PC-3 (cell line): Measurements from ENCODE around the gene SVIL. TPM values are rescaled to one million over a fixed set of nuclear protein-coding genes. Genes with fewer than 3 reads are reported as not detected.

Experiments
- ATAC-seq: fragments of 200-7000 bp; cut with Tn5 transposase; 2 replicates; pipeline ENCODE4 v1.9.1; 2020; ENCODE audit warnings: mild to moderate bottlenecking, moderate library complexity
- BruUV-seq: library from RNA; stranded (reverse); fragments of 400-500 nt; replicated peaks from 2 replicates; lab custom pipeline; 2021; lab: Mats Ljungman, UMichigan
- CTCF ChIA-PET: fragments of 300-600 bp; sonication (Branson Sonifier 250); formaldehyde crosslinking; loops from one replicate; lab custom pipeline; 2022; ENCODE audit warnings: antibody characterized with exemption; lab: Charles Lee
- POLR2A ChIA-PET: fragments of 300-600 bp; sonication (Branson Sonifier 250); formaldehyde crosslinking; loops from one replicate; lab custom pipeline; 2022; ENCODE audit warnings: antibody characterized with exemption; ENCODE audit not compliant: unreplicated experiment; lab: Charles Lee
- DNase-seq: peaks from one replicate; pipeline ENCODE4 v3.0.0-alpha.2; 2015
- H2AFZ ChIP-seq: fragments of 300-600 bp; sonication (generic); 2 replicates; pipeline ENCODE4 v1.6.0; 2016; ENCODE audit warnings: antibody characterized with exemption, low read length
- H3F3A ChIP-seq: fragments of 300-600 bp; sonication (generic); one replicate; pipeline ENCODE4 v1.6.0; 2017; ENCODE audit warnings: antibody characterized with exemption, low read length, control low read depth, mild to moderate bottlenecking; ENCODE audit not compliant: unreplicated experiment
- H3K27ac ChIP-seq: fragments of 300-600 bp; sonication (generic); 2 replicates; pipeline ENCODE4 v1.5.1; 2016; ENCODE audit warnings: mild to moderate bottlenecking, low read length
- H3K27me3 ChIP-seq: fragments of 300-600 bp; sonication (generic); 2 replicates; pipeline ENCODE4 v1.6.1; 2016; ENCODE audit warnings: low read length, mixed read lengths
- H3K36me3 ChIP-seq: fragments of 300-600 bp; sonication (generic); 2 replicates; pipeline ENCODE4 v1.6.1; 2016; ENCODE audit warnings: low read depth, mixed run types, low read length, mixed read lengths
- H3K4me1 ChIP-seq: fragments of 300-600 bp; sonication (generic); 2 replicates; pipeline ENCODE4 v1.5.1; 2016; ENCODE audit warnings: low read length; ENCODE audit not compliant: insufficient read depth
- H3K4me2 ChIP-seq: fragments of 300-600 bp; sonication (generic); 2 replicates; pipeline ENCODE4 v1.6.0; 2016; ENCODE audit warnings: low read length
- H3K4me3 ChIP-seq: fragments of 300-600 bp; sonication (generic); 2 replicates; pipeline ENCODE4 v1.5.1; 2016; ENCODE audit warnings: mild to moderate bottlenecking, low read length, mixed read lengths
- H3K79me2 ChIP-seq: fragments of 300-600 bp; sonication (generic); 2 replicates; pipeline ENCODE4 v1.6.1; 2017; ENCODE audit warnings: low read length, mixed read lengths
- H3K9ac ChIP-seq: fragments of 300-600 bp; sonication (generic); 2 replicates; pipeline ENCODE4 v1.6.0; 2016; ENCODE audit warnings: mild to moderate bottlenecking, low read length
- H3K9me2 ChIP-seq: fragments of 300-600 bp; sonication (generic); replicated peaks from 2 replicates; pipeline ENCODE4 v1.6.1; 2016; ENCODE audit warnings: mixed run types, low read length, mixed read lengths
- H3K9me3 ChIP-seq: fragments of 300-600 bp; sonication (generic); 2 replicates; pipeline ENCODE4 v1.6.1; 2016; ENCODE audit warnings: low read length, mixed read lengths
- H4K20me1 ChIP-seq: fragments of 300-600 bp; sonication (generic); 2 replicates; pipeline ENCODE4 v1.6.1; 2016; ENCODE audit warnings: low read length, mixed read lengths
- CTCF ChIP-seq: fragments of 300-600 bp; sonication (generic); conservative IDR thresholded peaks from 2 replicates; pipeline ENCODE4 v1.5.1; 2017; ENCODE audit warnings: antibody characterized with exemption, low read depth, mild to moderate bottlenecking, low read length
- EZH2 ChIP-seq: fragments of 300-600 bp; sonication (generic); IDR thresholded peaks from one replicate; pipeline ENCODE4 v1.6.1; 2017; ENCODE audit warnings: antibody characterized with exemption, mild to moderate bottlenecking, low read length; ENCODE audit not compliant: unreplicated experiment
- EZH2phosphoT487 ChIP-seq: fragments of 300-600 bp; sonication (generic); IDR thresholded peaks from 2 replicates; pipeline ENCODE4 v1.6.1; 2018; ENCODE audit warnings: mild to moderate bottlenecking, antibody characterized with exemption, low read length, borderline replicate concordance
- intact Hi-C: fragments of 100-400 bp; cut with micrococcal nuclease; formaldehyde crosslinking; loops from 2 replicates; pipeline ENCODE4 v1.9.0; 2023
- total RNA-seq: library from RNA; depleted of rRNA; stranded (reverse); fragments of >200 nt; gene quantifications from 2 replicates; pipeline ENCODE4 v1.2.3, GENCODE V29; 2014

SVIL gene
- total RNA-seq, 1 experiment from 2014 or later, result 19.2 TPM

GRCh38 chr10:29546773-29547313, 87.9 kb downstream of the SVIL start:
- DNase-seq, result peak; percentile 27
- no peaks in the 10 kb centered on the region for H3F3A ChIP-seq
- TF ChIP-seq EZH2 (no peak), EZH2phosphoT487 (no peak), CTCF (no peak)
- H3K27ac ChIP-seq, result peak overlapping the region; percentile 47
- no TSS peak for BruUV-seq
- H3K36me3 ChIP-seq, result 0 out of 2 replicates have a peak, but pooled peaks cover 4% of the 10 kb centered on the region
- no peak overlapping the region for H3K9ac ChIP-seq
- H3K4me2 ChIP-seq, result no peak overlapping the region
- no peaks in the 10 kb centered on the region for H3K79me2 ChIP-seq
- CTCF ChIA-PET, result no interaction called here
- peak; percentile 62 for ATAC-seq
- no peak overlapping the region for H2AFZ ChIP-seq
- peaks cover 13% of the 10 kb centered on the region for H3K4me1 ChIP-seq
- no peaks in the 10 kb centered on the region for H3K27me3 ChIP-seq
- H4K20me1 ChIP-seq, result no peaks in the 10 kb centered on the region
- intact Hi-C loops, result no loop called here
- no peaks in the 10 kb centered on the region for H3K9me3 ChIP-seq
- no peak overlapping the region for H3K4me3 ChIP-seq
- no peaks in the 10 kb centered on the region for H3K9me2 ChIP-seq
- POLR2A ChIA-PET, result no interaction called here

- ChIA-PET CTCF (no interaction called here), POLR2A (no interaction called here)
- Histone ChIP-seq H3K27me3 (no peaks in the 10 kb centered on the region), H3K4me2 (no peak overlapping the region), H3K79me2 (no peaks in the 10 kb centered on the region), H2AFZ (no peak overlapping the region), H3K9me2 (no peaks in the 10 kb centered on the region), H3K9ac (no peak overlapping the region), H3K36me3 (no peaks in the 10 kb centered on the region), H3K9me3 (no peaks in the 10 kb centered on the region), H3F3A (no peaks in the 10 kb centered on the region), H3K4me1 (peaks cover 13% of the 10 kb centered on the region), H4K20me1 (no peaks in the 10 kb centered on the region), H3K4me3 (no peak overlapping the region), H3K27ac (no peak overlapping the region)
- intact Hi-C loops, result no loop called here
- ATAC-seq, result no peak
- DNase-seq, result no peak
- BruUV-seq, result no TSS peak
- TF ChIP-seq EZH2phosphoT487 (no peak), EZH2 (no peak), CTCF (no peak)
These were observed 89.6 kb downstream of the SVIL start for GRCh38 chr10:29545122-29545521.

- Histone ChIP-seq H3K4me3 (no peak overlapping the region), H3K4me1 (peaks cover 13% of the 10 kb centered on the region), H3K36me3 (no peaks in the 10 kb centered on the region), H3K9me2 (no peaks in the 10 kb centered on the region), H3K4me2 (no peak overlapping the region), H4K20me1 (no peaks in the 10 kb centered on the region), H3K79me2 (no peaks in the 10 kb centered on the region), H3K9me3 (no peaks in the 10 kb centered on the region), H3K9ac (no peak overlapping the region), H3K27ac (no peak overlapping the region), H3F3A (no peaks in the 10 kb centered on the region), H2AFZ (no peak overlapping the region), H3K27me3 (no peaks in the 10 kb centered on the region)
- ChIA-PET CTCF (no interaction called here), POLR2A (no interaction called here)
- no TSS peak for BruUV-seq
- DNase-seq (no peak), ATAC-seq (no peak)
- no peak for TF ChIP-seq EZH2
- TF ChIP-seq CTCF, result no peak
- TF ChIP-seq EZH2phosphoT487, result no peak
- intact Hi-C loops, result no loop called here
These were observed 91.1 kb downstream of the SVIL start for GRCh38 chr10:29543715-29544114.
